Measurements from ENCODE around the gene RAPGEF5.

DNA sequence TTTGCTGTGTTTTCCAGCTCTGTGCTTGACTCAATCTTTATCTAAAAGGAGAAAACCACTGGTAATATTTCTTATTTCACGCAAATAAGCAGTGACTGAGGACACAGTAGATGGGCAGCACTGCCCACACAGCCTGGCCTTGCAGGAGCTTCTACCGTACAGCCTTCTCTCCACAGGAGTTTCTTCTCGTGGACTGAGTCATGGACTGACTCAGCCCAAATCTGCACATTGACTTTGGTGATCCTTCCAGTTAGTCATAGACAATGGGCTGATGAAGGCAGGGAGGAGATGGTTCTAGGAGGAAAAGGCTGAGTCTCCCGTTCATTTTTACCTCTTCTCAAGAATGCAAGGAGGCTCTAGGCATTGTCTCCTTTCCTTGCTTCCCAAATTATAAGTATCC lies 200.7 kb downstream of the RAPGEF5 start:
- TF ChIP-seq, protein P1, sequence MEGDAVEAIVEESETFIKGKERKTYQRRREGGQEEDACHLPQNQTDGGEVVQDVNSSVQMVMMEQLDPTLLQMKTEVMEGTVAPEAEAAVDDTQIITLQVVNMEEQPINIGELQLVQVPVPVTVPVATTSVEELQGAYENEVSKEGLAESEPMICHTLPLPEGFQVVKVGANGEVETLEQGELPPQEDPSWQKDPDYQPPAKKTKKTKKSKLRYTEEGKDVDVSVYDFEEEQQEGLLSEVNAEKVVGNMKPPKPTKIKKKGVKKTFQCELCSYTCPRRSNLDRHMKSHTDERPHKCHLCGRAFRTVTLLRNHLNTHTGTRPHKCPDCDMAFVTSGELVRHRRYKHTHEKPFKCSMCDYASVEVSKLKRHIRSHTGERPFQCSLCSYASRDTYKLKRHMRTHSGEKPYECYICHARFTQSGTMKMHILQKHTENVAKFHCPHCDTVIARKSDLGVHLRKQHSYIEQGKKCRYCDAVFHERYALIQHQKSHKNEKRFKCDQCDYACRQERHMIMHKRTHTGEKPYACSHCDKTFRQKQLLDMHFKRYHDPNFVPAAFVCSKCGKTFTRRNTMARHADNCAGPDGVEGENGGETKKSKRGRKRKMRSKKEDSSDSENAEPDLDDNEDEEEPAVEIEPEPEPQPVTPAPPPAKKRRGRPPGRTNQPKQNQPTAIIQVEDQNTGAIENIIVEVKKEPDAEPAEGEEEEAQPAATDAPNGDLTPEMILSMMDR (IDR thresholded peaks at IDR 0.05), result no peak
- TF ChIP-seq POLR2A (IDR thresholded peaks at IDR 0.05), result no peak
